SU-DHL-6 (cell line): Measurements from ENCODE around the gene RNF166.

Experiments
- CTCF ChIP-seq: fragments of 200-600 bp; sonication (generic); IDR thresholded peaks from one replicate; pipeline ENCODE4 v1.5.1; 2017; ENCODE audit warnings: antibody characterized with exemption, mild to moderate bottlenecking, low read length, moderate library complexity; ENCODE audit not compliant: insufficient read depth, poor library complexity, severe bottlenecking
- EZH2phosphoT487 ChIP-seq: fragments of 200-600 bp; sonication (generic), shearing (Covaris generic); conservative IDR thresholded peaks from 2 replicates; pipeline ENCODE4 v1.6.1; 2018; ENCODE audit warnings: mild to moderate bottlenecking, antibody characterized with exemption, low read length, moderate library complexity, mixed read lengths

GRCh38 chr16:88720396-88720970 is 14.3 kb upstream of the RNF166 start:
- TF ChIP-seq CTCF (no peak), EZH2phosphoT487 (no peak)
